H9 (cell line): ENCODE results near the gene NPHP4. TPM values are rescaled to one million over a fixed set of nuclear protein-coding genes. Genes with fewer than 3 reads are reported as not detected.

Source experiments
- DNase-seq: peaks from one replicate; pipeline ENCODE4 v3.0.0-alpha.2; 2017
- H2AFZ ChIP-seq: one replicate; pipeline ENCODE4 v1.6.1; 2013; ENCODE audit warnings: mild to moderate bottlenecking, low read length, control low read depth, moderate library complexity
- H2AK5ac ChIP-seq: 2 replicates; pipeline ENCODE4 v1.6.1; 2013; ENCODE audit warnings: low read length, control low read depth, mixed read lengths; ENCODE audit not compliant: insufficient read length
- H2BK120ac ChIP-seq: one replicate; pipeline ENCODE4 v1.6.1; 2013; ENCODE audit warnings: low read depth, mild to moderate bottlenecking, low read length, control low read depth, inconsistent platforms; ENCODE audit not compliant: poor library complexity, severe bottlenecking
- H2BK12ac ChIP-seq: 2 replicates; pipeline ENCODE4 v1.6.1; 2013; ENCODE audit warnings: low read length, control low read depth, mixed read lengths, low read depth; ENCODE audit not compliant: insufficient read length
- H2BK15ac ChIP-seq: 2 replicates; pipeline ENCODE4 v1.6.1; 2013; ENCODE audit warnings: low read depth, low read length, control low read depth
- H2BK20ac ChIP-seq: one replicate; pipeline ENCODE4 v1.6.1; 2013; ENCODE audit warnings: low read depth, mild to moderate bottlenecking, low read length, control low read depth, inconsistent platforms; ENCODE audit not compliant: poor library complexity, severe bottlenecking
- H2BK5ac ChIP-seq: 2 replicates; pipeline ENCODE4 v1.6.1; 2013; ENCODE audit warnings: low read length, control low read depth, mixed read lengths; ENCODE audit not compliant: insufficient read length
- H3K14ac ChIP-seq: 2 replicates; pipeline ENCODE4 v1.6.1; 2013; ENCODE audit warnings: low read length, control low read depth; ENCODE audit not compliant: insufficient read depth
- H3K18ac ChIP-seq: 2 replicates; pipeline ENCODE4 v1.6.1; 2013; ENCODE audit warnings: low read depth, mild to moderate bottlenecking, mixed read lengths, low read length, control low read depth; ENCODE audit not compliant: insufficient read length
- H3K23ac ChIP-seq: 2 replicates; pipeline ENCODE4 v1.6.1; 2013; ENCODE audit warnings: low read length, control low read depth, mixed read lengths, low read depth; ENCODE audit not compliant: insufficient read length
- H3K23me2 ChIP-seq: 2 replicates; pipeline ENCODE4 v1.6.1; 2013; ENCODE audit warnings: low read depth, mild to moderate bottlenecking, mixed read lengths, low read length, control low read depth; ENCODE audit not compliant: insufficient read length, poor library complexity, severe bottlenecking
- H3K27ac ChIP-seq: 2 replicates; pipeline ENCODE4 v1.5.1; 2013; ENCODE audit warnings: low read length, control low read depth, mixed read lengths, low read depth; ENCODE audit not compliant: insufficient read length
- H3K27me3 ChIP-seq: 2 replicates; pipeline ENCODE4 v1.6.1; 2013; ENCODE audit warnings: low read length, control low read depth, inconsistent platforms; ENCODE audit not compliant: insufficient read depth
- H3K4ac ChIP-seq: 2 replicates; pipeline ENCODE4 v1.6.1; 2013; ENCODE audit warnings: low read depth, mild to moderate bottlenecking, control low read depth, inconsistent platforms, low read length, moderate library complexity
- H3K4me1 ChIP-seq: 2 replicates; pipeline ENCODE4 v1.6.1; 2013; ENCODE audit warnings: low read length, control low read depth, inconsistent platforms; ENCODE audit not compliant: insufficient read depth
- H3K4me2 ChIP-seq: 2 replicates; pipeline ENCODE4 v1.6.1; 2013; ENCODE audit warnings: low read length, control low read depth, mixed read lengths; ENCODE audit not compliant: insufficient read length, insufficient read depth
- H3K56ac ChIP-seq: 2 replicates; pipeline ENCODE4 v1.6.1; 2013; ENCODE audit warnings: low read depth, mild to moderate bottlenecking, mixed read lengths, low read length, control low read depth; ENCODE audit not compliant: insufficient read length
- H3K79me1 ChIP-seq: 2 replicates; pipeline ENCODE4 v1.6.1; 2013; ENCODE audit warnings: low read depth, mild to moderate bottlenecking, moderate library complexity, low read length, control low read depth, inconsistent platforms; ENCODE audit not compliant: insufficient read depth, poor library complexity, severe bottlenecking
- H3K79me2 ChIP-seq: 2 replicates; pipeline ENCODE4 v1.6.1; 2013; ENCODE audit warnings: low read length, control low read depth, inconsistent platforms; ENCODE audit not compliant: insufficient read depth
- H3K9ac ChIP-seq: 2 replicates; pipeline ENCODE4 v1.6.1; 2013; ENCODE audit warnings: low read length, control low read depth, mixed read lengths; ENCODE audit not compliant: insufficient read length; ENCODE audit errors: extremely low read depth
- H3K9me3 ChIP-seq: one replicate; pipeline ENCODE4 v1.6.1; 2013; ENCODE audit warnings: low read depth, low read length, inconsistent platforms; ENCODE audit not compliant: control insufficient read depth
- H3T11ph ChIP-seq: one replicate; pipeline ENCODE4 v1.6.1; 2013; ENCODE audit warnings: mild to moderate bottlenecking, low read length, control low read depth, inconsistent platforms
- H4K20me1 ChIP-seq: one replicate; pipeline ENCODE4 v1.6.1; 2013; ENCODE audit not compliant: control insufficient read depth, insufficient read length, insufficient read depth
- H4K5ac ChIP-seq: 2 replicates; pipeline ENCODE4 v1.6.1; 2013; ENCODE audit warnings: low read depth, mild to moderate bottlenecking, mixed read lengths, low read length, control low read depth; ENCODE audit not compliant: insufficient read length
- H4K8ac ChIP-seq: replicated peaks from 2 replicates; pipeline ENCODE4 v1.6.1; 2013; ENCODE audit warnings: low read length, control low read depth, mixed read lengths, low read depth; ENCODE audit not compliant: insufficient read length
- H4K91ac ChIP-seq: 2 replicates; pipeline ENCODE4 v1.6.1; 2013; ENCODE audit warnings: low read depth, mild to moderate bottlenecking, moderate library complexity, mixed read lengths, low read length, control low read depth; ENCODE audit not compliant: insufficient read length
- H3K27ac Mint-ChIP-seq, 3 experiments: 2 replicates in 2 of 3; 3 replicates in 1 of 3; pipeline ENCODE4 v1.8.0; 2020 to 2021; ENCODE audit warnings: mixed read lengths in 3 of 3, mild to moderate bottlenecking in 1 of 3, moderate library complexity in 1 of 3
- H3K27me3 Mint-ChIP-seq: 2 replicates; pipeline ENCODE4 v1.8.0; 2021; ENCODE audit warnings: low read depth, mild to moderate bottlenecking, moderate library complexity, mixed read lengths
- H3K36me3 Mint-ChIP-seq, 3 experiments: 2 replicates in 2 of 3; 3 replicates in 1 of 3; pipeline ENCODE4 v1.8.0; 2020 to 2021; ENCODE audit warnings: low read depth in 3 of 3, mixed read lengths in 3 of 3; ENCODE audit not compliant: insufficient read depth in 1 of 3
- H3K4me1 Mint-ChIP-seq, 2 experiments: 2 replicates each; pipeline ENCODE4 v1.8.0; 2020; ENCODE audit warnings: mixed read lengths in 2 of 2
- H3K4me3 Mint-ChIP-seq, 2 experiments: 2 replicates in 1 of 2; 3 replicates in 1 of 2; pipeline ENCODE4 v1.8.0; 2020 to 2021; ENCODE audit warnings: mild to moderate bottlenecking in 2 of 2, mixed read lengths in 2 of 2, moderate library complexity in 1 of 2
- H3K9me3 Mint-ChIP-seq, 2 experiments: 2 replicates in 1 of 2; 3 replicates in 1 of 2; pipeline ENCODE4 v1.8.0; 2020; ENCODE audit warnings: mild to moderate bottlenecking in 2 of 2, mixed read lengths in 2 of 2, moderate library complexity in 1 of 2
- CTCF ChIP-seq: fragments of 200-600 bp; sonication (generic); conservative IDR thresholded peaks from 3 replicates; pipeline ENCODE4 v1.8.0; 2021; ENCODE audit warnings: antibody characterized with exemption, mild to moderate bottlenecking
- WGBS: extraction: QIAGEN DNeasy Blood & Tissue Kit; methylation state at CpG from one replicate; pipeline ENCODE4 v1.1.7; 2013; ENCODE audit warnings: missing lambda C conversion rate, low lambda C conversion rate, mixed read lengths; ENCODE audit not compliant: insufficient read length; ENCODE audit errors: extremely low coverage; 5-methylcytosine and 5-hydroxymethylcytosine counted together
- total RNA-seq: library from RNA; stranded (reverse); gene quantifications from 2 replicates; pipeline ENCODE4 v1.2.1, GENCODE V29; 2021

NPHP4 gene
- total RNA-seq, 1 experiment from 2014 or later, result 17.6 TPM

GRCh38 chr1:5840551-5841001 is 151.6 kb downstream of the NPHP4 start:
- H3K23me2 ChIP-seq, result no peaks in the 10 kb centered on the region
- no peaks in the 10 kb centered on the region for H3K79me2 ChIP-seq
- no peak overlapping the region for H3K23ac ChIP-seq
- H3K4me2 ChIP-seq, result no peak overlapping the region
- no peaks in the 10 kb centered on the region for H3K27me3 ChIP-seq
- peaks cover 7% of the 10 kb centered on the region for H3K27me3 Mint-ChIP-seq
- no peak for TF ChIP-seq CTCF
- H3K4me3 Mint-ChIP-seq, result no peak overlapping the region
- no peak overlapping the region for H2BK12ac ChIP-seq
- H4K20me1 ChIP-seq, result no peaks in the 10 kb centered on the region
- no peaks in the 10 kb centered on the region for H3K4me1 ChIP-seq
- H3K27ac ChIP-seq, result no peak overlapping the region
- H3K9me3 Mint-ChIP-seq, result no peaks in the 10 kb centered on the region; a peak in 1 of 5 replicates
- H2BK120ac ChIP-seq, result no peak overlapping the region
- H3K9ac ChIP-seq, result no peak overlapping the region
- H3K4me1 Mint-ChIP-seq, result peaks cover 20 to 37% of the 10 kb centered on the region in 2 experiments
- no peak overlapping the region for H2AFZ ChIP-seq
- no peak for DNase-seq
- WGBS, result no CpG with 5 or more reads among the region's 16 CpGs
- no peak overlapping the region for H4K91ac ChIP-seq
- H4K8ac ChIP-seq, result no peak overlapping the region
- no peaks in the 10 kb centered on the region for H3K79me1 ChIP-seq
- no peak overlapping the region for H2AK5ac ChIP-seq
- no peak overlapping the region for H3K4ac ChIP-seq
- H4K5ac ChIP-seq, result no peak overlapping the region
- no peak overlapping the region for H3T11ph ChIP-seq
- no peaks in the 10 kb centered on the region for H3K9me3 ChIP-seq
- H3K27ac Mint-ChIP-seq, result peak overlapping the region in 1 of 3 experiments; percentile 27; a peak in 1 of 7 replicates
- no peak overlapping the region for H3K56ac ChIP-seq
- no peak overlapping the region for H2BK5ac ChIP-seq
- H3K14ac ChIP-seq, result no peak overlapping the region
- H2BK15ac ChIP-seq, result no peak overlapping the region
- no peaks in the 10 kb centered on the region for H3K36me3 Mint-ChIP-seq
- H3K18ac ChIP-seq, result no peak overlapping the region
- no peak overlapping the region for H2BK20ac ChIP-seq
